HUES6 (cell line): ENCODE measurements around the gene GNG12.

Experiments used
- H3K27ac ChIP-seq: 2 replicates; pipeline ENCODE4 v1.7.0; 2013; ENCODE audit warnings: low read depth, mild to moderate bottlenecking, low read length, inconsistent platforms
- H3K27me3 ChIP-seq: 2 replicates; pipeline ENCODE4 v1.6.1; 2013; ENCODE audit warnings: low read length; ENCODE audit not compliant: control insufficient read depth, insufficient read depth
- H3K36me3 ChIP-seq: 2 replicates; pipeline ENCODE4 v1.6.1; 2013; ENCODE audit warnings: low read length; ENCODE audit not compliant: control insufficient read depth, insufficient read depth
- H3K4me1 ChIP-seq: 2 replicates; pipeline ENCODE4 v1.6.1; 2013; ENCODE audit warnings: low read length; ENCODE audit not compliant: control insufficient read depth, insufficient read depth
- H3K4me3 ChIP-seq: 2 replicates; pipeline ENCODE4 v1.5.1; 2013; ENCODE audit warnings: low read depth, low read length
- H3K9ac ChIP-seq: one replicate; pipeline ENCODE4 v1.6.1; 2013; ENCODE audit warnings: mild to moderate bottlenecking, low read length
- H3K9me3 ChIP-seq: 2 replicates; pipeline ENCODE4 v1.6.1; 2013; ENCODE audit warnings: low read depth, low read length; ENCODE audit not compliant: control insufficient read depth, insufficient read depth

The GNG12 gene

DNA sequence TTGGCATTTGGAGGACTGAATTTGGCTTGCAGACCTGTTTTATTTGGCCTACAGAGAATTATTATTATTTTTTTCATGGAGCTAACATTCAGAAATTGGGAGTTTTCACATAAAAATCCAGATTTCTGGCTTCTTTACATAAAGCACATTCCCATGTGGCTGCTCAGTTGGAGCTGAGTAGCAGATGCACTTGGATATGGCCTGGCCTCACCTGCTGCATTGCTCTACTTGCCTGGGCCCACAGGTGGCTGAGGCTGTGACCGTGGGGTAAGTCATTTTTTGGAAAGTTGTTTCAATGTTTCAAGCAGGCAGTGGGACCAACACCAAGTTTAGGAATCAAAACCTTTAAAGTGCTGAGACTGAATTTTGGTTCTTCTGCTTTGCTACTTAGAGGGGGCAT, 91.5 kb downstream of the GNG12 start:
- no peak overlapping the region for H3K27ac ChIP-seq
- no peaks in the 10 kb centered on the region for H3K36me3 ChIP-seq
- no peaks in the 10 kb centered on the region for H3K9me3 ChIP-seq
- peaks cover 29% of the 10 kb centered on the region for H3K4me1 ChIP-seq
- no peaks in the 10 kb centered on the region for H3K27me3 ChIP-seq
- H3K4me3 ChIP-seq, result no peak overlapping the region
- H3K9ac ChIP-seq, result no peak overlapping the region

GRCh38 chr1:67741121-67741520, 92.1 kb downstream of the GNG12 start:
- Histone ChIP-seq H3K9ac (no peak overlapping the region), H3K27me3 (no peaks in the 10 kb centered on the region), H3K36me3 (no peaks in the 10 kb centered on the region), H3K9me3 (no peaks in the 10 kb centered on the region), H3K4me1 (peaks cover 29% of the 10 kb centered on the region), H3K27ac (no peak overlapping the region), H3K4me3 (no peak overlapping the region)

GRCh38 chr1:67740543-67740942, 92.7 kb downstream of the GNG12 start:
- Histone ChIP-seq H3K4me3 (no peak overlapping the region), H3K27ac (no peak overlapping the region), H3K4me1 (peaks cover 27% of the 10 kb centered on the region), H3K27me3 (no peaks in the 10 kb centered on the region), H3K9me3 (no peaks in the 10 kb centered on the region), H3K36me3 (no peaks in the 10 kb centered on the region), H3K9ac (no peak overlapping the region)

- no peaks in the 10 kb centered on the region for H3K27me3 ChIP-seq
- H3K4me1 ChIP-seq, result peaks cover 27% of the 10 kb centered on the region
Measured at GRCh38 chr1:67739361-67739760, 93.9 kb downstream of the GNG12 start.

DNA sequence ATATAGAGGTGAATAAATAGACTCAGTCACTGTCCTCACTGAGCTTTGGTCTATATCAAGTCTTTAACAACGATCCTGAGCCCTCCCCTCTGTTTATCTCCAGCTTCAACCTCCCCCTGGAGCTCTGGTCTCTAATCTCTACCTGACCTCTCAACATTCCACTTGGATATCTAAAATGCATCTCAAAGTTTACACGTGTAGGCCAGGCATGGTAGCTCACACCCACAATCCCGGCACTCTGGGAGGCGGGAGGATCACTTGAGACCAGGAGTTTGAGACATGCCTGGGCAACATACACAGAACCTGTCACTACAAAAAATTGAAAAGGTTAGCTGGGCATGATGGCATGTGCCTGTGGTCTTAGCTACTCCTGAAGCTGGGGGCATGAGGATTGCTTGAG, 94.9 kb downstream of the GNG12 start:
- H3K9me3 ChIP-seq, result no peaks in the 10 kb centered on the region
- no peak overlapping the region for H3K27ac ChIP-seq

More at GRCh38 chr1:67739361-67739760, 93.9 kb downstream of the GNG12 start:
- no peak overlapping the region for H3K4me3 ChIP-seq
- no peaks in the 10 kb centered on the region for H3K9me3 ChIP-seq
- H3K27ac ChIP-seq, result no peak overlapping the region
- no peak overlapping the region for H3K9ac ChIP-seq
- H3K36me3 ChIP-seq, result no peaks in the 10 kb centered on the region

DNA sequence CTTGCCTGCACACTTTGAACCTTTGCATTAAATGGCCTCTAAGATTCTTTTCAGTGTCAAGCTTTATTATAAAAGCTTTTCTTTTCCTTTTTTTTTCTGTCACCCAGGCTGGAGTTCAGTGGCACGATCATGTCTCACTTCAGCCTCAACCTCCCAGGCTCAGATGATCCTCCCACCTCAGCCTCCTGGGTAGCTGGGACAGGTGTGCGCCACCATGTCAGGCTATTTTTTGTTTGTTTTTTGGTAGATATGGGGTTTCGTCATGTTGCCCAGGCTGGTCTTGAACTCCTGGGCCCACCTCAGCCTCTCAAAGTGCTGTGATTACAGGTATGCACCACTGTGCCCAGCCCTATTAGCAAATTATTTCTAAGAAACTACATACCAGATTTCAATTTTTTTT, 95.4 kb downstream of the GNG12 start:
- Histone ChIP-seq H3K4me1 (peaks cover 25% of the 10 kb centered on the region), H3K9me3 (no peaks in the 10 kb centered on the region), H3K36me3 (no peaks in the 10 kb centered on the region), H3K9ac (no peak overlapping the region), H3K27ac (no peak overlapping the region), H3K4me3 (no peak overlapping the region), H3K27me3 (no peaks in the 10 kb centered on the region)

More for the DNA sequence above, 94.9 kb downstream of the GNG12 start:
- Histone ChIP-seq H3K36me3 (no peaks in the 10 kb centered on the region), H3K9ac (no peak overlapping the region), H3K4me1 (peaks cover 30% of the 10 kb centered on the region), H3K4me3 (no peak overlapping the region), H3K27me3 (no peaks in the 10 kb centered on the region)

GRCh38 chr1:67736750-67737149, 96.5 kb downstream of the GNG12 start:
- H3K4me1 ChIP-seq, result peaks cover 24% of the 10 kb centered on the region
- no peak overlapping the region for H3K27ac ChIP-seq
- H3K4me3 ChIP-seq, result no peak overlapping the region
- H3K27me3 ChIP-seq, result no peaks in the 10 kb centered on the region
- H3K36me3 ChIP-seq, result no peaks in the 10 kb centered on the region
- H3K9ac ChIP-seq, result no peak overlapping the region
- H3K9me3 ChIP-seq, result no peaks in the 10 kb centered on the region

- peaks cover 24% of the 10 kb centered on the region for H3K4me1 ChIP-seq
- no peaks in the 10 kb centered on the region for H3K36me3 ChIP-seq
- no peak overlapping the region for H3K27ac ChIP-seq
- no peak overlapping the region for H3K9ac ChIP-seq
- H3K4me3 ChIP-seq, result no peak overlapping the region
- H3K27me3 ChIP-seq, result no peaks in the 10 kb centered on the region
- no peaks in the 10 kb centered on the region for H3K9me3 ChIP-seq
Measured at GRCh38 chr1:67735806-67736627, 97.2 kb downstream of the GNG12 start.

DNA sequence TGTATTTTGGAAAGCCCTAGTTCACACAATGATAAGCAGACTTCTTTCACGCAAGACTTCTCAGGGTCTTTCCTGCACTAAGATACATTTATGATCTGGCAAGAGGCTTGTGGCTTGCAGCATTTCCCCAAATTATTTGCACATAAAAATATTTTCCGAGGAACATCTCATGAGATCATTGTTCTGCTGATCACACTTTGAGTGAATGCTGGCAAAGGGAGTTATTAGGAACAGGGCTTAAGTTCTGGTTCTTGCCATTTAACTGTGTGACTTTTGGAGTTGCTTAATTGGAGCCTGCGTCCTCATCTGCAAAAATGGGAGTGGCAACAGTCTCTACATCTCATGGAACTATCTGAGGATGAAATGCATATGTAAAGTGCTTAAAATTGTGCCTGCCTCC, 98.1 kb downstream of the GNG12 start:
- Histone ChIP-seq H3K9ac (no peak overlapping the region), H3K36me3 (no peaks in the 10 kb centered on the region), H3K4me3 (no peak overlapping the region), H3K9me3 (no peaks in the 10 kb centered on the region), H3K27me3 (no peaks in the 10 kb centered on the region), H3K4me1 (peaks cover 24% of the 10 kb centered on the region), H3K27ac (no peak overlapping the region)

DNA sequence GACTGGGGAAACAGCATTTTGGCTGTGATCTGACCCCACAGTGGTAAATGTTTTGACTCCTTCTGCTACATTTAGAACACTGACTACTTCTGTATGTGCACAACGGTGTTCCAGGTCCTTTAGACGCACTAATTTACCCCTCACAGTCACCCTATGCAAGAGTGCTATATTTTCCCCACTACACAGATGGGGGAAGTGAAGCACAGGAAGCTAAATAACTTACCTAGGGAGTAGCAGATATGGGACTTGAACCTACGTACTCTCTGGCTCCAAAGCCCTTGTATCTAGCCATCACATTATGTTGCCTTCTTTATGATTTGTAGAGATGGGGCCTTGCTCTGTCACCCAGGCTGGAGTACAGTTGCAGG, 99.0 kb downstream of the GNG12 start:
- Histone ChIP-seq H3K27ac (no peak overlapping the region), H3K9ac (no peak overlapping the region), H3K27me3 (no peaks in the 10 kb centered on the region), H3K4me1 (peaks cover 24% of the 10 kb centered on the region), H3K36me3 (no peaks in the 10 kb centered on the region), H3K9me3 (no peaks in the 10 kb centered on the region), H3K4me3 (no peak overlapping the region)

- Histone ChIP-seq H3K27ac (no peak overlapping the region), H3K36me3 (no peaks in the 10 kb centered on the region), H3K27me3 (no peaks in the 10 kb centered on the region), H3K4me3 (no peak overlapping the region), H3K4me1 (peaks cover 24% of the 10 kb centered on the region), H3K9ac (no peak overlapping the region), H3K9me3 (no peaks in the 10 kb centered on the region)
Measured at GRCh38 chr1:67733681-67734322, 99.5 kb downstream of the GNG12 start.
